ENCODE results near the gene CLEC9A.

- TF ChIP-seq, protein P1, sequence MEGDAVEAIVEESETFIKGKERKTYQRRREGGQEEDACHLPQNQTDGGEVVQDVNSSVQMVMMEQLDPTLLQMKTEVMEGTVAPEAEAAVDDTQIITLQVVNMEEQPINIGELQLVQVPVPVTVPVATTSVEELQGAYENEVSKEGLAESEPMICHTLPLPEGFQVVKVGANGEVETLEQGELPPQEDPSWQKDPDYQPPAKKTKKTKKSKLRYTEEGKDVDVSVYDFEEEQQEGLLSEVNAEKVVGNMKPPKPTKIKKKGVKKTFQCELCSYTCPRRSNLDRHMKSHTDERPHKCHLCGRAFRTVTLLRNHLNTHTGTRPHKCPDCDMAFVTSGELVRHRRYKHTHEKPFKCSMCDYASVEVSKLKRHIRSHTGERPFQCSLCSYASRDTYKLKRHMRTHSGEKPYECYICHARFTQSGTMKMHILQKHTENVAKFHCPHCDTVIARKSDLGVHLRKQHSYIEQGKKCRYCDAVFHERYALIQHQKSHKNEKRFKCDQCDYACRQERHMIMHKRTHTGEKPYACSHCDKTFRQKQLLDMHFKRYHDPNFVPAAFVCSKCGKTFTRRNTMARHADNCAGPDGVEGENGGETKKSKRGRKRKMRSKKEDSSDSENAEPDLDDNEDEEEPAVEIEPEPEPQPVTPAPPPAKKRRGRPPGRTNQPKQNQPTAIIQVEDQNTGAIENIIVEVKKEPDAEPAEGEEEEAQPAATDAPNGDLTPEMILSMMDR (tag by site-specific recombination; IDR thresholded peaks at IDR 0.05) = no peak
- TF ChIP-seq ZSCAN5A (tag by site-specific recombination; IDR thresholded peaks at IDR 0.05) (no peak), ZNF398 (tag by site-specific recombination; IDR thresholded peaks at IDR 0.05) (no peak), ZNF354C (tag by site-specific recombination; IDR thresholded peaks at IDR 0.05; ENCODE audit: borderline replicate concordance, low read depth) (no peak), ZNF24 (tag by site-specific recombination; IDR thresholded peaks at IDR 0.05) (no peak), ZNF677 (tag by site-specific recombination; IDR thresholded peaks at IDR 0.05) (no peak), KLF8 (tag by site-specific recombination; IDR thresholded peaks at IDR 0.05) (no peak), ZNF654 (tag by site-specific recombination; IDR thresholded peaks at IDR 0.05; ENCODE audit: low read depth) (no peak), ZNF449 (tag by site-specific recombination; IDR thresholded peaks at IDR 0.05) (no peak), ZNF138 (tag by site-specific recombination; IDR thresholded peaks at IDR 0.05; ENCODE audit: borderline replicate concordance) (no peak), ZNF580 (tag by site-specific recombination; IDR thresholded peaks at IDR 0.05) (no peak), ZNF48 (tag by site-specific recombination; IDR thresholded peaks at IDR 0.05) (no peak), ZNF341 (tag by site-specific recombination; IDR thresholded peaks at IDR 0.05; ENCODE audit: low read depth) (no peak)
Observed at GRCh38 chr12:10075451-10075850, 45.0 kb downstream of the CLEC9A start.

Data from HEK293 (cell line).